MM.1S (cell line): ENCODE results near the gene PRSS27.

Experiments
- DNase-seq: peaks from one replicate; pipeline ENCODE4 v3.0.0-alpha.2; 2015
- H2AFZ ChIP-seq: fragments of 300-600 bp; sonication (generic); 2 replicates; pipeline ENCODE4 v1.6.0; 2016; ENCODE audit warnings: antibody characterized with exemption, low read length
- H3F3A ChIP-seq: fragments of 300-600 bp; sonication (generic); 2 replicates; pipeline ENCODE4 v1.6.1; 2016; ENCODE audit warnings: mild to moderate bottlenecking, antibody characterized with exemption, low read length, moderate library complexity, mixed read lengths; ENCODE audit not compliant: insufficient read depth
- H3K27ac ChIP-seq: fragments of 300-600 bp; sonication (generic); 2 replicates; pipeline ENCODE4 v1.5.1; 2016; ENCODE audit warnings: mild to moderate bottlenecking, low read length
- H3K27me3 ChIP-seq: fragments of 300-600 bp; sonication (generic); replicated peaks from 2 replicates; pipeline ENCODE4 v1.6.0; 2016; ENCODE audit warnings: low read length; ENCODE audit not compliant: insufficient read depth
- H3K36me3 ChIP-seq: fragments of 300-600 bp; sonication (generic); replicated peaks from 2 replicates; pipeline ENCODE4 v1.6.1; 2016; ENCODE audit warnings: mild to moderate bottlenecking, low read length, mixed read lengths; ENCODE audit not compliant: insufficient read depth
- H3K4me1 ChIP-seq: fragments of 300-600 bp; sonication (generic); 2 replicates; pipeline ENCODE4 v1.6.1; 2016; ENCODE audit warnings: low read length, mixed read lengths
- H3K4me2 ChIP-seq: fragments of 300-600 bp; sonication (generic); 2 replicates; pipeline ENCODE4 v1.6.0; 2016; ENCODE audit warnings: low read depth, low read length
- H3K4me3 ChIP-seq: fragments of 300-600 bp; sonication (generic); 2 replicates; pipeline ENCODE4 v1.5.1; 2016; ENCODE audit warnings: low read length, mixed read lengths
- H3K79me2 ChIP-seq: fragments of 300-600 bp; sonication (generic); 2 replicates; pipeline ENCODE4 v1.6.1; 2016; ENCODE audit warnings: mixed run types, low read length, mixed read lengths
- H3K9ac ChIP-seq: fragments of 300-600 bp; sonication (generic); 2 replicates; pipeline ENCODE4 v1.6.1; 2016; ENCODE audit warnings: low read length, mixed read lengths
- H3K9me2 ChIP-seq: fragments of 300-600 bp; sonication (generic); replicated peaks from 2 replicates; pipeline ENCODE4 v1.6.1; 2016; ENCODE audit warnings: mild to moderate bottlenecking, low read length, mixed read lengths; ENCODE audit not compliant: insufficient read depth
- H3K9me3 ChIP-seq: fragments of 300-600 bp; sonication (generic); replicated peaks from 2 replicates; pipeline ENCODE4 v1.6.1; 2016; ENCODE audit warnings: mild to moderate bottlenecking, low read length, mixed read lengths; ENCODE audit not compliant: insufficient read depth
- H4K20me1 ChIP-seq: fragments of 300-600 bp; sonication (generic); 2 replicates; pipeline ENCODE4 v1.6.1; 2016; ENCODE audit warnings: mild to moderate bottlenecking, low read length, moderate library complexity, mixed read lengths; ENCODE audit not compliant: insufficient read depth
- EZH2 ChIP-seq: fragments of 300-600 bp; sonication (generic); optimal IDR thresholded peaks from 2 replicates; pipeline ENCODE3; 2017; ENCODE audit warnings: low read depth, mild to moderate bottlenecking, antibody characterized with exemption, low read length, mixed read lengths
- EZH2phosphoT487 ChIP-seq: fragments of 300-600 bp; sonication (generic); IDR thresholded peaks from 2 replicates; pipeline ENCODE4 v1.6.1; 2018; ENCODE audit warnings: antibody characterized with exemption, low read length
- TF ChIP-seq, protein P1 (sequence below): fragments of 300-600 bp; sonication (generic); IDR thresholded peaks from 2 replicates; pipeline ENCODE4 v1.5.1; 2016; ENCODE audit warnings: antibody characterized with exemption, low read length, mixed read lengths

Gene PRSS27

DNA sequence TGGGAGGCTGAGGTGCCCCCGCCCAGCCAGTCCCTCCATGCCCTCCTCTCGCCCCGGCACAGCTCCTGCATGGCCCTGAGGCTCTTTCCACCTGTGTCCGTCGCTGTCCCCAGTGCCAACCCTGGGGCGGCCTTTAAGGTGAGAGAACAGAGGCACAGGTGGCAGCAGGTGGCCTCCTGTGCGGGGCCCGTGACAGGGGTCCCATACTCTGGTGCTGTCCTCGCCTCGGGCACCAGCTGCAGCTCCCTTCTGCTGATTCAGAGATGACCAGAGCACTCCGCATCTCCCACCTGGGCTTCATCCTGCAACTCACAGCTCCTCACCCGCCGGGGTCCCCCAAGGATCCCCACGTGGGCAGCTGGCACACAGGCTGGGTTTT, 8.0 kb downstream of the PRSS27 start:
- Histone ChIP-seq H3K27me3 (peaks cover 32% of the 10 kb centered on the region), H3K9me2 (no peaks in the 10 kb centered on the region), H3K36me3 (no peaks in the 10 kb centered on the region; the same call in 1 of the 2 replicates), H3K9me3 (no peaks in the 10 kb centered on the region), H3K9ac (no peak overlapping the region), H3K27ac (no peak overlapping the region), H2AFZ (no peak overlapping the region), H3K4me1 (no peaks in the 10 kb centered on the region), H4K20me1 (no peaks in the 10 kb centered on the region), H3K4me2 (no peak overlapping the region), H3F3A (no peaks in the 10 kb centered on the region), H3K79me2 (no peaks in the 10 kb centered on the region), H3K4me3 (no peak overlapping the region)
- TF ChIP-seq, protein P1, sequence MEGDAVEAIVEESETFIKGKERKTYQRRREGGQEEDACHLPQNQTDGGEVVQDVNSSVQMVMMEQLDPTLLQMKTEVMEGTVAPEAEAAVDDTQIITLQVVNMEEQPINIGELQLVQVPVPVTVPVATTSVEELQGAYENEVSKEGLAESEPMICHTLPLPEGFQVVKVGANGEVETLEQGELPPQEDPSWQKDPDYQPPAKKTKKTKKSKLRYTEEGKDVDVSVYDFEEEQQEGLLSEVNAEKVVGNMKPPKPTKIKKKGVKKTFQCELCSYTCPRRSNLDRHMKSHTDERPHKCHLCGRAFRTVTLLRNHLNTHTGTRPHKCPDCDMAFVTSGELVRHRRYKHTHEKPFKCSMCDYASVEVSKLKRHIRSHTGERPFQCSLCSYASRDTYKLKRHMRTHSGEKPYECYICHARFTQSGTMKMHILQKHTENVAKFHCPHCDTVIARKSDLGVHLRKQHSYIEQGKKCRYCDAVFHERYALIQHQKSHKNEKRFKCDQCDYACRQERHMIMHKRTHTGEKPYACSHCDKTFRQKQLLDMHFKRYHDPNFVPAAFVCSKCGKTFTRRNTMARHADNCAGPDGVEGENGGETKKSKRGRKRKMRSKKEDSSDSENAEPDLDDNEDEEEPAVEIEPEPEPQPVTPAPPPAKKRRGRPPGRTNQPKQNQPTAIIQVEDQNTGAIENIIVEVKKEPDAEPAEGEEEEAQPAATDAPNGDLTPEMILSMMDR = no peak
- no peak for TF ChIP-seq EZH2
- no peak for TF ChIP-seq EZH2phosphoT487
- DNase-seq = no peak

DNA sequence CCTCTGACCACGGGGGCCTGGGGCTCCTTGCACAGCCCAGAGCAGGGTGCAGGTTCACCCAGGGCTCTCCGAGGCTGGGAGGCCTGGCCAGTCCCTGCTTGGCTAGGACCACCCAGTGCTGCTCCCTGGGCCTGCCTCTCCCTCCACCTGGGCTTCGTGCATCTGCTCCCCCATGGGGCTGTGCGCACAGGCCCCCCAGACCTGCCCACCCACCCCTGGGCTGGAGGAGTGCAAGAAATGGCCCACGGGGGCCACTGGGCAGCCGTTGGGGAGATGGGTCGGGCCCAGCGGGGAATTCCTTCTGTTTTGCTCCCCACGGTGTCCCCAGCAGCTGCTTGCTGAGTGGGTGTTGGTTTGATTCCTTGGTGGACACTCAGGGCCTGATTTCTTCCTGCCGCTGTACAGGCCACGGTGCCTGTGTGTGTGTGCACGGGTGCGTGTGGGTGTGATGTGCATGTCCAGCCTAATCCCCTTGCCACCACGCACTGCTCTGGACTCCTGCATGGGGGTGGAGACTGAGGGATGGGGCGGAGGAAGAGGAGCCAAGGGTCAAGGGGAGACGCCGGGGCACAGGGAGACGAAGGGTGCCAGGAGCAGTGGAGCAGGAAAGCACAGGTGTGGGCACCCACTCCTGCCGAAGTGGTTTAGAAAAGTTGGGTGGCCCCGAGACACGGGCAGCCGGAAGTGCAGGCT, 8.5 kb downstream of the PRSS27 start:
- Histone ChIP-seq H3K9me2 (no peaks in the 10 kb centered on the region), H4K20me1 (no peaks in the 10 kb centered on the region), H3K4me3 (no peak overlapping the region), H2AFZ (no peak overlapping the region), H3K27me3 (peaks cover 26% of the 10 kb centered on the region), H3K9me3 (no peaks in the 10 kb centered on the region), H3K9ac (no peak overlapping the region), H3F3A (no peaks in the 10 kb centered on the region), H3K79me2 (no peaks in the 10 kb centered on the region), H3K4me1 (no peaks in the 10 kb centered on the region), H3K4me2 (no peak overlapping the region), H3K36me3 (no peaks in the 10 kb centered on the region; the same call in 1 of the 2 replicates), H3K27ac (no peak overlapping the region)
- no peak for DNase-seq
- TF ChIP-seq EZH2phosphoT487 (no peak), EZH2 (no peak)
- TF ChIP-seq, protein P1 = no peak

DNA sequence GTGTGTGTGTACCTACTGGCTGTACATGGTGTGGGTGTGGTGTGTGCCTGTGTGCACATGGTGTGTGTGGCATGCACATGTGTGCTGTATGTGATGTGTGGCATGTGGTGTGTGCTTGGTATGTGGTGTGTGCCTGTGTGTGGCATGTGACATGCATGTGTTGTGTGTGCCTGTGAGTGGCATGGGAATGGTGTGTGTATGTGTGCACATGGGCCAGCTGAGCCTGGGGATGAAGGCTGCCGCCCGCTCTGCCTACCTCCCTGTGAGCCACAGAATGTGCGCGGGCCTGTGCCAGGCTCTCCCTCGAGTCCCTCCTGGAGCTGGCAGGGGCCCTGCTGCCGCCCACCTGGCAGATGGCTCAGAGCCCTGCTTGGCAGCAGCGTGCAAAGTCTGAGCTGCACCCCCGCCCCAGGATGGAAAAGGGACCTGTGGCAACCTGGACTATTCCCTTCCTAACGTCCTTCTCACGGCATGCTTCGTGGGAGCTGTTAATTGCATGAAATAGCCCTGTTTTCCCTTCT, 9.3 kb downstream of the PRSS27 start:
- Histone ChIP-seq H3K4me2 (no peak overlapping the region), H3K9ac (no peak overlapping the region), H4K20me1 (no peaks in the 10 kb centered on the region), H3K4me1 (no peaks in the 10 kb centered on the region), H3K9me3 (no peaks in the 10 kb centered on the region), H2AFZ (no peak overlapping the region), H3K27ac (no peak overlapping the region), H3K36me3 (no peaks in the 10 kb centered on the region; the same call in 1 of the 2 replicates), H3K4me3 (no peak overlapping the region), H3K79me2 (no peaks in the 10 kb centered on the region), H3F3A (no peaks in the 10 kb centered on the region), H3K27me3 (peaks cover 19% of the 10 kb centered on the region), H3K9me2 (no peaks in the 10 kb centered on the region)
- TF ChIP-seq EZH2phosphoT487 (no peak), EZH2 (no peak)
- TF ChIP-seq, protein P1 = no peak
- DNase-seq = no peak
